Heart left ventricle (tissue), 13 donors: ENCODE measurements around the gene CNGA2.

ENCODE experiments used
- CTCF ChIP-seq, 12 donors: fragments of 200-600 bp; sonication (generic) in 4 of 12; IDR thresholded peaks; one replicate each; pipeline versions ENCODE4 v1.5.0 to v1.8.0; 2018 to 2022; ENCODE audit warnings: antibody characterized with exemption in 12 of 12, mild to moderate bottlenecking in 5 of 12
- POLR2A ChIP-seq, 2 donors: fragments of 450-650 bp; IDR thresholded peaks; one replicate each; pipeline ENCODE4 v1.6.1; 2017; ENCODE audit warnings: antibody characterized with exemption in 2 of 2, mild to moderate bottlenecking in 2 of 2, moderate library complexity in 2 of 2
- donor health status: ischemic (EF 13 %, LVEDD 7.1; RV severe dilation, severe dysfunction).
- donor health status: DM: no; HTN: yes; CAD: no.
- donor health status: DM: no; HTN: no; CAD: no.
- donor health status: ischemic (EF 25% LVEDD 6.9; RV normal size, moderate dysfunction).
- donor health status: ischemic (EF 25% LVEDD 5.7; RV mildly dilated, moderate dysfunction).
- donor health status: ischemic (EF 35%, LVEDD 5.7; RV mildly dilated, moderate dysfunction).
- donor health status: nonischemic (EF 11% LVEDD 7.7; RV severe dilation, severe dysfunction).
- donor health status: DM: yes; HTN: yes; CAD: no.
- donor health status: PGD.
- donor health status: ischemic (EF 29% LVEDD 5.4; RV normal size, mild dysfunction).
- donor health status: nonischemic (EF 23%, LVEDD 6.1; RV moderate dilation, normal function).

GRCh38 chrX:151712253-151712652, 22.3 kb upstream of the CNGA2 start:
- TF ChIP-seq CTCF (IDR thresholded peaks at IDR 0.05): no peak
- TF ChIP-seq POLR2A (IDR thresholded peaks at IDR 0.05): no peak
